Measurements from ENCODE around the gene DDX1.

DDX1 gene

GRCh38 chr2:15565392-15565791 is 26.3 kb upstream of the DDX1 start:
- Histone ChIP-seq H3K4me2 (ENCODE audit: low read length) (no peak overlapping the region), H3K4me3 (ENCODE audit: low read depth, low read length) (no peak overlapping the region), H3K14ac (ENCODE audit: low read length) (no peak overlapping the region), H3K27ac (ENCODE audit: low read depth, low read length) (no peak overlapping the region), H3K4ac (ENCODE audit: low read depth, low read length) (no peak overlapping the region), H3K18ac (ENCODE audit: low read length) (no peak overlapping the region), H3K79me2 (ENCODE audit: control insufficient read depth, insufficient read depth, low read length, poor library complexity) (peaks cover 5% of the 10 kb centered on the region), H2BK120ac (ENCODE audit: insufficient read depth, low read length, poor library complexity) (no peak overlapping the region), H3K9ac (ENCODE audit: low read length) (no peak overlapping the region), H3K36me3 (ENCODE audit: control insufficient read depth in 1 of 2, insufficient read depth in 2 of 2, low read length in 2 of 2) (no peaks in the 10 kb centered on the region), H2BK12ac (ENCODE audit: low read length) (no peak overlapping the region), H3K79me1 (ENCODE audit: low read length) (peaks cover 7% of the 10 kb centered on the region), H3K4me1 (ENCODE audit: control insufficient read depth in 1 of 2, insufficient read depth in 2 of 2, low read length in 2 of 2) (no peaks in the 10 kb centered on the region), H2AK5ac (ENCODE audit: low read length) (no peak overlapping the region), H4K8ac (ENCODE audit: low read depth, low read length) (no peak overlapping the region), H4K91ac (ENCODE audit: low read depth, low read length) (no peak overlapping the region), H4K12ac (ENCODE audit: low read depth, low read length) (no peak overlapping the region), H3K23ac (ENCODE audit: low read length) (no peak overlapping the region), H2AFZ (ENCODE audit: insufficient read depth, low read length, poor library complexity) (no peak overlapping the region), H3K9me3 (ENCODE audit: insufficient read depth, low read depth, low read length) (no peaks in the 10 kb centered on the region), H2BK5ac (ENCODE audit: low read depth, low read length, poor library complexity) (no peak overlapping the region), H3K27me3 (ENCODE audit: insufficient read depth, low read length) (no peaks in the 10 kb centered on the region)
- WGBS (ENCODE audit: extremely low coverage, insufficient coverage, insufficient read length) = no CpG with 5 or more reads among the region's 3 CpGs
- DNase-seq = no peak

- no peak overlapping the region for H3K4me2 ChIP-seq (ENCODE audit: low read length)
- H3K4me3 ChIP-seq (ENCODE audit: low read depth, low read length) = no peak overlapping the region
- H3K4ac ChIP-seq (ENCODE audit: low read depth, low read length) = no peak overlapping the region
- H3K36me3 ChIP-seq (ENCODE audit: control insufficient read depth in 1 of 2, insufficient read depth in 2 of 2, low read length in 2 of 2) = no peaks in the 10 kb centered on the region
- H2AFZ ChIP-seq (ENCODE audit: insufficient read depth, low read length, poor library complexity) = no peak overlapping the region
- no peak for DNase-seq
- H3K27me3 ChIP-seq (ENCODE audit: insufficient read depth, low read length) = no peaks in the 10 kb centered on the region
- no peak overlapping the region for H3K18ac ChIP-seq (ENCODE audit: low read length)
- no peaks in the 10 kb centered on the region for H3K9me3 ChIP-seq (ENCODE audit: insufficient read depth, low read depth, low read length)
- no peak overlapping the region for H2BK12ac ChIP-seq (ENCODE audit: low read length)
- no peaks in the 10 kb centered on the region for H3K4me1 ChIP-seq (ENCODE audit: control insufficient read depth in 1 of 2, insufficient read depth in 2 of 2, low read length in 2 of 2)
- H2AK5ac ChIP-seq (ENCODE audit: low read length) = no peak overlapping the region
- no peak overlapping the region for H4K91ac ChIP-seq (ENCODE audit: low read depth, low read length)
- H3K23ac ChIP-seq (ENCODE audit: low read length) = no peak overlapping the region
- no peak overlapping the region for H2BK120ac ChIP-seq (ENCODE audit: insufficient read depth, low read length, poor library complexity)
- peaks cover 5% of the 10 kb centered on the region for H3K79me1 ChIP-seq (ENCODE audit: low read length)
- WGBS (ENCODE audit: extremely low coverage, insufficient coverage, insufficient read length) = no CpG with 5 or more reads among the region's 2 CpGs
- no peak overlapping the region for H3K14ac ChIP-seq (ENCODE audit: low read length)
- peaks cover under 1% of the 10 kb centered on the region for H3K79me2 ChIP-seq (ENCODE audit: control insufficient read depth, insufficient read depth, low read length, poor library complexity)
- no peak overlapping the region for H4K12ac ChIP-seq (ENCODE audit: low read depth, low read length)
- H2BK5ac ChIP-seq (ENCODE audit: low read depth, low read length, poor library complexity) = no peak overlapping the region
- no peak overlapping the region for H4K8ac ChIP-seq (ENCODE audit: low read depth, low read length)
- H3K27ac ChIP-seq (ENCODE audit: low read depth, low read length) = no peak overlapping the region
- no peak overlapping the region for H3K9ac ChIP-seq (ENCODE audit: low read length)
These were observed 25.5 kb upstream of the DDX1 start for GRCh38 chr2:15565994-15566671.

DNA sequence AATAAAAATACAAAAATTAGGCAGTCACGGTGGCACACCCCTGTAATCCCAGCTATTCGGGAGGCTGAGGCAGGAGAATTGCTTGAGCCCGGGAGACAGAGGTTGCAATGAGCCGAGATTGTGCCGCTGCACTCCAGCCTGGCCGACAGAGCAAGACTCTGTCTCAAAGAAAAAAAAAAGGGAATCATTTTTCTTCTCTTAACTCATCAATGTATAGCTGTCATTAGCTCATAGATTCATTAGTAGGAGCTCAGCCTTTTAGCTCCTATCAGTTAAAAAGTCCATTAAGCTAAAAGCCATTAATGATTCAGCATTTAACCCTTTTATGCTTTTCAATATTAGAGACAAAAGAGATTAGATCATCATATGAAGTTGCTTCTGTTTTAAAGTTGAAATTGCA is 24.8 kb upstream of the DDX1 start:
- Histone ChIP-seq H3K18ac (ENCODE audit: low read length) (no peak overlapping the region), H3K4me2 (ENCODE audit: low read length) (no peak overlapping the region), H3K36me3 (ENCODE audit: control insufficient read depth in 1 of 2, insufficient read depth in 2 of 2, low read length in 2 of 2) (no peaks in the 10 kb centered on the region), H2BK120ac (ENCODE audit: insufficient read depth, low read length, poor library complexity) (no peak overlapping the region), H3K9me3 (ENCODE audit: insufficient read depth, low read depth, low read length) (no peaks in the 10 kb centered on the region), H3K27ac (ENCODE audit: low read depth, low read length) (no peak overlapping the region), H3K4me1 (ENCODE audit: control insufficient read depth in 1 of 2, insufficient read depth in 2 of 2, low read length in 2 of 2) (no peaks in the 10 kb centered on the region), H3K9ac (ENCODE audit: low read length) (no peak overlapping the region), H3K4ac (ENCODE audit: low read depth, low read length) (no peak overlapping the region), H3K79me1 (ENCODE audit: low read length) (no peaks in the 10 kb centered on the region), H2AK5ac (ENCODE audit: low read length) (no peak overlapping the region), H3K23ac (ENCODE audit: low read length) (no peak overlapping the region), H4K8ac (ENCODE audit: low read depth, low read length) (no peak overlapping the region), H2AFZ (ENCODE audit: insufficient read depth, low read length, poor library complexity) (no peak overlapping the region), H2BK5ac (ENCODE audit: low read depth, low read length, poor library complexity) (no peak overlapping the region), H4K91ac (ENCODE audit: low read depth, low read length) (no peak overlapping the region), H2BK12ac (ENCODE audit: low read length) (no peak overlapping the region), H3K14ac (ENCODE audit: low read length) (no peak overlapping the region), H3K79me2 (ENCODE audit: control insufficient read depth, insufficient read depth, low read length, poor library complexity) (no peaks in the 10 kb centered on the region), H4K12ac (ENCODE audit: low read depth, low read length) (no peak overlapping the region), H3K4me3 (ENCODE audit: low read depth, low read length) (no peak overlapping the region), H3K27me3 (ENCODE audit: insufficient read depth, low read length) (no peaks in the 10 kb centered on the region)
- no CpG with 5 or more reads among the region's 6 CpGs for WGBS (ENCODE audit: extremely low coverage, insufficient coverage, insufficient read length)
- no peak for DNase-seq

GRCh38 chr2:15568874-15569273 is 22.8 kb upstream of the DDX1 start:
- no peak for DNase-seq
- H4K91ac ChIP-seq (ENCODE audit: low read depth, low read length) = no peak overlapping the region
- H2AK5ac ChIP-seq (ENCODE audit: low read length) = no peak overlapping the region
- no peaks in the 10 kb centered on the region for H3K79me1 ChIP-seq (ENCODE audit: low read length)
- H3K27ac ChIP-seq (ENCODE audit: low read depth, low read length) = no peak overlapping the region
- no peak overlapping the region for H3K23ac ChIP-seq (ENCODE audit: low read length)
- no peak overlapping the region for H2BK120ac ChIP-seq (ENCODE audit: insufficient read depth, low read length, poor library complexity)
- no peaks in the 10 kb centered on the region for H3K79me2 ChIP-seq (ENCODE audit: control insufficient read depth, insufficient read depth, low read length, poor library complexity)
- no peak overlapping the region for H3K14ac ChIP-seq (ENCODE audit: low read length)
- no peak overlapping the region for H2BK5ac ChIP-seq (ENCODE audit: low read depth, low read length, poor library complexity)
- H3K4ac ChIP-seq (ENCODE audit: low read depth, low read length) = no peak overlapping the region
- no peak overlapping the region for H2BK12ac ChIP-seq (ENCODE audit: low read length)
- H4K8ac ChIP-seq (ENCODE audit: low read depth, low read length) = no peak overlapping the region
- H3K27me3 ChIP-seq (ENCODE audit: insufficient read depth, low read length) = no peaks in the 10 kb centered on the region
- H3K4me1 ChIP-seq (ENCODE audit: control insufficient read depth in 1 of 2, insufficient read depth in 2 of 2, low read length in 2 of 2) = no peaks in the 10 kb centered on the region
- WGBS (ENCODE audit: extremely low coverage, insufficient coverage, insufficient read length) = no CpG with 5 or more reads among the region's 12 CpGs
- no peak overlapping the region for H3K18ac ChIP-seq (ENCODE audit: low read length)
- no peak overlapping the region for H3K9ac ChIP-seq (ENCODE audit: low read length)
- no peak overlapping the region for H2AFZ ChIP-seq (ENCODE audit: insufficient read depth, low read length, poor library complexity)
- H3K4me3 ChIP-seq (ENCODE audit: low read depth, low read length) = no peak overlapping the region
- no peaks in the 10 kb centered on the region for H3K9me3 ChIP-seq (ENCODE audit: insufficient read depth, low read depth, low read length)
- H4K12ac ChIP-seq (ENCODE audit: low read depth, low read length) = no peak overlapping the region
- H3K36me3 ChIP-seq (ENCODE audit: control insufficient read depth in 1 of 2, insufficient read depth in 2 of 2, low read length in 2 of 2) = no peaks in the 10 kb centered on the region
- no peak overlapping the region for H3K4me2 ChIP-seq (ENCODE audit: low read length)

Measured in trophoblast cell (in vitro differentiated cells and primary cell).